C1 segment of cervical spinal cord (tissue), 14 donors: ENCODE data around the gene TENM3.

ENCODE experiments used
- DNase-seq, 14 donors: peaks; one replicate each; lab custom pipeline; 2025; lab: John Stamatoyannopoulos, UW

TENM3 gene

DNA sequence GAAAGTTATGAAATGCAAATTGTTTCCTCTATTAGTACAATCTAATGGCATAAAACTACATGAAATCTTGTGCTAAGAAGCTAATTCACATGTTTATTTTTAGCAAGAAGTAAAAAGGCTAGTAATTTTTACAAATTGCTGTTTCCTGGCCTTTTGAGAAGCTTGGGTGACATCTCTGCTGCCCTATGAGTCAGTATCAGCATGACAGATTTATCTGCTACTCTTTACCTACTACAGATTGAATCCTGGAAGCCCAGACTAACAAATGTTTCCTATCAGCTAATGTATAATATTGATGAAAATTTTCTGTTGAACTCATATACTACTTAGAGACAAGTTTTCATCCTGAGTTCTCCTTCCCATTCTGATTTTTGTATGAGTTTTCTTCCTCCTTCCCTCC is 441.6 kb downstream of the TENM3 start:
- no peak for DNase-seq

DNA sequence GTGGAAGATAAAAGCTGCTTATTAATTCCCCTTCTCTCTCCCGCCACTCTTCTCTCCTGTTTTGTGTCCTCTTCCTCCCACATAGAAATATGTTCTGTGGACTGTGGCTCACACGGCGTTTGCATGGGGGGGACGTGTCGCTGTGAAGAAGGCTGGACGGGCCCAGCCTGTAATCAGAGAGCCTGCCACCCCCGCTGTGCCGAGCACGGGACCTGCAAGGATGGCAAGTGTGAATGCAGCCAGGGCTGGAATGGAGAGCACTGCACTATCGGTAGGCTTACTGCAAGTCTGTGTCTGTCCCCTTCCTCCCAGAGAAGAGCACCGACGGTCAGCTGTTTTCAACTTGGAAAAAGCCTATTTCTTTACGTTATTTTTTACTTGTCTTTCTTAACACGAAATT is 444.9 kb downstream of the TENM3 start:
- no peak for DNase-seq

DNA sequence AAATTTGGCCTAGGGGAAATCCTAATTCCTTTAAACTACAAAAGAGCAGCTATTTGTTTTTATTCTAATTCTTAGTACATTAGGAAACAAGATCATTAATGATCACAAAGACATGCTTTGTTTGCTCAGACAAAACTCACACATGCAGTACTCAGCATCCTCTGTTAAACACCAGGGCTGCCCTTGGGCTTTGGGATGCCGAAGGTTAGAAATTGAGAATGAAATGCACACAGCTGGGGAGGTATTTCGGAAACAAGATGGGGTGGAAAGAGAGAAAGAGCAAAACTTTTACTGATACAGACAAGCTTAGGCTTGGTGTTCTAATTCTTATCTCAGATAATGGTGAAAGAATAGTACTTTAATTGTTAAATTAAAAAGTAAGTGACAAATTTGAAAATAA is 451.3 kb downstream of the TENM3 start:
- DNase-seq, result no peak

DNA sequence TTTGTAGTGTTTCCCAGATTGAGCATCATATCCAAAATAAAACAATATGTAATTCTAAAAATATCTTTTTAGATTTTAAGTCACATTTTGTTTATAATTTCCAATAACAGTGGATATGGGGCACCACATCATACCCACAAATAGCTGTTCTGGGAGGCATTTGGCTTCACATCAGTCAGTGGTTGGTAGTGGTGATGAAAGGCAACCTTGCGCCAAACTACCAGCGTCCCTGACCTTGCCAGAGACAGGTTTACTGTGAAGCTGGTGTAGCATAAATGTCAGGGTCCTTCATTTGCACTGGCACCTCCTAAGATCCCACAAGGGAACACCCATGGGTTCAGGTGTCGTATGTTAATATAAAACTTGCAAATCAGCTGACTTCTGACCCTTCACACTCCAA is 451.8 kb downstream of the TENM3 start:
- no peak for DNase-seq

DNA sequence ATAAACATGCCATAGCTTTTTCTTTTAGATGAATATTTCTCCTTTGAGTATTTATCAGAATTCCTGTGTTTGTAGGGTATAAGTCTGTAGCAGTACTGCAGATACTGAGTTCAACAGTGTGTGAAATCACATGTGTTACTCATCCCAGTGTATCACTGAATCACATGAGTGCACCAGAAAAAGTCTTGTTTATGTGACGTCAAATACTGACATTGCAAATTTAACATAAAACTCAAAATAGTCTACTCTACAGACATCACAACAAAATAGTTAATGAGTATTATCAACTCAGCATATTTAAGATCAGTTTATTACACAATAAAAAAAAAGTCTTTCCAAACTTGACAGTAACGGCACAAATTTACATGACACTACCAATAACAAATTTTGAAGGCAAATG is 452.6 kb downstream of the TENM3 start:
- no peak for DNase-seq

DNA sequence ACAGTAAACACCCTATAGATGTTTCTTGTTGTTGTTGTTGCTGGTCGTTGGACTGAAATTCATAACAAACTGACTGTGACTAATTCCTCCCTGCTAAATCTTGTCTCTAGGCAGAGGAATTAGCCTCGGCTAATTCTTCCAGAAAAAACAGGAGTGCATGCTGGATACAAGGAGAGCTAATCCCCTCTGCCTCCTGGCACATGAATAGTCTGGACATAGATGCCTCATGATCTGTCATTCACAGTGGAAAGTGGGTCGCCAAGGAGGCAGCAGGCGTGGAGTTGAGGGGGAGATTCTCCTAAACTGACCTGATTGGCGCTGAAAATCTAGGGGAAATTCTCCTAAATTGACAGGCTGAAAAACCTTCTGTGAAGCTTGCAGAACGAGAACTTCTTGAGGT is 453.9 kb downstream of the TENM3 start:
- no peak for DNase-seq

DNA sequence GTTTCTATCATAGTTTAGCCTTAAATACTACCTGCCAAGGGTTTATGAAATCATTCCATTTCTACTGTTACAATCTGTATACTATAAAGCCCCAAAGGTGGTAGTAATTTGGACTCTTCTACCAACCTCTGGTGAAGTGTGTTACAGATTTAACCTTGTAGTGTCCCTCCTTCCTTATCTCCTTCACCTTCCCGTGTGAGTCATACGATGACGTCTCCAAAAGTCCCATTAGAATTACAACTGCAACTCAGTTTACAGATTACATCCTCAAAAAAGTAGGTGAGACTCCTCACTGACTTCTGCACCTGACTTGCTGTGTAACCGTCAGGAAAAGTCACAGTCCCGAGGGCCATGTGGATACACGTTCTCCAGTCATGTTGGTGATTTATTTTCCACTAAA is 455.0 kb downstream of the TENM3 start:
- DNase-seq, result no peak

DNA sequence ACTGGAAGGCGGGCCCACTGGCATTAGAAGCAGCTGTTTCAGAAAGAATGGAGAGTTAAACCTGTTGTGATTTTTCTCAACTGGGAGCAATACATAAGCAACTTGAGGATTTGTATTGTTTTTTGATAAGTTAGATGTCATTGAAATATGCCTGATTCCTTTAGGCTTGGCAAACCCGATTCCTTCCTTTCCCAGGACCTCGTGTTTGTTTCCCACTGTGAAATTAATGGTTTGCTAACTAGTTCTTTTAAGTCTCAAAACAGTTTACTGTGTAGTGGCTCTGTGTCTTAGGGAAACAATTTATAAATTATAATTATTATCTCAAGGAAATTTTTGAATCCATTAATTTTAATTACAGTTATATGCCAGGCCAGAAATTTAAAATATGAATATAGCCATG is 456.0 kb downstream of the TENM3 start:
- no peak for DNase-seq

DNA sequence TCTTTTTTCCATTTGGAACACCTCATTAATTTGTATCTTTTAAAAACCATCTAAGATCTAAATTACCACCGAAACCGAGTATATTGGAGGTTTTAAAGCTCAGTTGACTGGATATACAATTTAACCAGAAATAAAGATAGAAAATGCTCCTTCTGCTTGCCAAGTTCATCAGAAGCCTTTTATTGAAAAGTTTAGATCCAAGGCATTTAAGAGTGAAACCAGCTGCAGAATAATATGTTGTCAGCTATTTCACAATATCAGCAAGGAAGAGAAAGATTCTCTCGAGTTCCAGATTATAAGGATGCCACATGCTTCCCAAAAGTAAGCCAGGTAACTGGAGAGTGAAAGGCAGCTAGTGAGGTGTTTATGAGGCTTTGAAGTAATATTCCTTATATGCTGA is 456.6 kb downstream of the TENM3 start:
- no peak for DNase-seq

DNA sequence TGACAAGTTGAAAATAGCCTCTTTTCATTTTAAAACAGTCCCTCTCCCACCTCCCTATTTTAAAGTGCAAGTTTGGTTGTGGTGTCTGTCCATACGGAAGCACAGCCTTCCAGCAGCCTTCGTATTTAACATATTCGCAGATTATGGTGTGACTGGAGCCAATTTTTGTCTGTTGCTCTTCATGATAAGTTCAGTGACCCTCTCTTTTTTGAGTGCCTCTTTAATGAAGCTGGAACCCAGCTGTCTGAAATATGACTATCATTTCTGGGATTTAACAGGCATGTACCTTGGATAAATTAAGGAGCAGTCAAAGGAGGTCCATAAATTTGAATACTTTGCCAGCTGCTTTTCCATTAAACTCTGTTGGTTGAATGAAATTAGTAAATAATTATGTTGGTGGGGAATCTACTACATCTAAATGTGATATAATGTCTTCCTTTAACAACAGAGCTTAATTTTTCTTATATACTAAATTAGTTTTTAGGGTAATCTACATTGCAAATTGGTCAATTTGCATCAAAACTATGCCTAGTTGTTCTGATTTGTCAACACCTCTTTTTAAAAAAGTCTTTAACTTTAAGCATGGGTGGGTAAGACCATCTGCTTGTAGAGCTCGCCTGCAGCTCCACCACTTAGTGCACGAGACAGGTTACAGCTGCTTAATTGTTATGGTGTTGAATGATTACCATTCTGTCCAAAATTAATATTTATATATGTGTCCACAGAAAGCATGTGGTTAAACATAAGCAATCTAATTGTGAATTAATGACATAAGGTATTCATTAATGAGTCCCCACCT is 457.4 kb downstream of the TENM3 start:
- DNase-seq, result no peak

DNA sequence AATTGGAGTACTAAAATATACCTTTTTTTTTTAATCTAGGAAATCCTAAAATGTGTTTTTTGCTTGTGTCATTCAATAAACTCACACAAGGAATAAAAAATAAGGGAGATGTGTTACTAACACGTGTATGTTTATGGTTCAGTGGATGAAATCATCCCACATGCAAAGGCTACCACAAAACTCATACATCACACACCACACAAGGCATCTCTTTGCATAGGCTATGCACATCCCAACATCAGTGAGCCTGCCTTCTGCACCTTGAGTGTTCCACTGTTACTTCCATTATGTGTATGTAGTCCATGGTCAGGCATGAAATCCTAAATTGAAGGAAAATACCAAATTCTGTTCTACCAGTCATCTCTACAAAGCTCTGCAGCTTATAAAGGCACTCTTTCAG is 460.9 kb downstream of the TENM3 start:
- no peak for DNase-seq

DNA sequence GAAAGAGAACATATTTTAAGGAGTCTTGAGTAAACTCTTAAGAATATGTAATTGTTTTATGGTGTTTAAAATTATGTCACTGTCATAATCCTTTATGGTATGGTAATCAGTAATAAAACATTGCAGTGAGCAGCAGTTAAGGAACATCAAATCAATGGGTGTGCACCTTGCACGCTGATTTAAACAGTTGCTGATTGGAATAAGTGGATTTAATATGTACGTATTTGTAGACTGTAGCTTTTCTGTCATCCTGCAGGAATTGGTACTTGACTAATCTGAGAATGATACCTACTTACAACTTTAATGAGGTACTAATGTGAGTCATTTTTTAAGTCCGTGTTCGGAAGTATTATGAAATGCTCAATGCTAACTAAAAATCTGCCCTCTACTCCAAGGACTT is 461.7 kb downstream of the TENM3 start:
- no peak for DNase-seq

DNA sequence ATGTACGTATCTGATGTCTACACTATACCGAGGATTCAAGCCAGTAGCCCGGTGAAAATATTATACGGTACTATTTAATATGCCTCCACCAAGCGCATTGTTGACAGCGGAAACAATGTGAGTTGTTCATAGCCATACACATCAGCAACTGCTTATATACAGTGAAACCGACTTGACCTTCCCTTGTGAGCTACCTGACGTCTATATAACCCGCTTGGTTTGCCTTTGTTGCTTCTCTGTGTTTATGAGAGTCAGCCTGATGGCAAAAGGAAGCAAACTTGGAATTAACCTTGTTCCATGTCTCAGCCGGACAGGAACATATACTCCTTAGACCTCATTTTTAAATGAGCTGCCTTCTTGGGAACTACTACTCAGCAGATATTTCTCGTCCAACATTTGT is 462.2 kb downstream of the TENM3 start:
- DNase-seq, result no peak

DNA sequence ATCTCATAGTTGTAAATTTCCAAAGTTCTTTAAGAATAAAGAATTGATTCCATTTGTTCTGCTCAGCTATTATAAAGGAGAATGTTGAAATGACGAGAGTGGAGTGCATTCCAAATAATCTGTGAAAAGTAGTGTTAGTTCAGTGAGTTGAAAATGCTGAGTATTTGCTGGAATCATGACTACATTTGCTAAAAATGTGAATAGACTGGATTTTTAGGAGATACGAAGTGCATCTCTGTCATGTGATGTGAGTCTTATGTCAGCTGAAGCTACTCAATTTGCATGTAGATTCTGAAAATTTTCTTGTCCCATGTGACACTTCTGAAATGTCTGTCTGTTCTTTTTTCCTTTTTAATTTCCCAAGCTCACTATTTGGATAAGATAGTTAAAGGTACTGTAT is 468.0 kb downstream of the TENM3 start:
- no peak for DNase-seq

DNA sequence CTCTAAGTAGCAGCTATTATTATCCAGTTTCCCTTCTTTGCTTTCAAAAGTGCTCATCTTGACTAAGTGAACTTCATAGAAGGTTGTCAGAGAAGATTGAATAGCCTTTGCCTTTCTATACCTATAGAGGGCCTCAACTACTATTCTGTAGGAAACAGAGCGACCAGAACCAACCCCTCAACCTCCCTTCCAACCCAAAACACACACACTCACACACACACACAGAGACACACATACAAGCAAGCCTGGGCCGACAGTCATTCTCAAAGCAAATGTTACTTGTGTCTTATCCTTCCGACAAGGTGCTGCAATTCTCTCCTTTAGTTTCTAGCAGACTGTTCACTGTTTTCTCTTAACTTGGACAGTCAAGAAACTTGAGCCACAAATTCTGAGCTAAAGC is 472.3 kb downstream of the TENM3 start:
- no peak for DNase-seq

DNA sequence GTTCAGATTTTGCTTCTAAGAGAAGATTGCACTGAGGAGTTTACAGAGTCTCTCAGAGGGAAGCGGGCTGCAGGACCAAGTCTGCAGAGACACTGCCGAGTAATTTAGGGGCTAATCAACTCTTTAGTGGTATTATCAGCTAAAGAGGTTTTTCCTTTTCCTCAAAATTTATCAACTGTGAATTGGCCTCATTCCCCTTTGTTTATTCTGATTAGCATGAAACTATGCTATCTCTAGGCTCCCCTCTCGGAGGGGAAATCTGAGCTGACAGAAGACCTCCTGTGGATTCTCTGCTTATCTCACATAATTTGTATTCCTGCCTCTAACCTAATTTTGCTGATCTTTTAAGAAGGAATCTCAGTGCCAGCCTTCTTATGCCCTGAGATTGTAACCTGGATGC is 473.0 kb downstream of the TENM3 start:
- DNase-seq, result no peak

DNA sequence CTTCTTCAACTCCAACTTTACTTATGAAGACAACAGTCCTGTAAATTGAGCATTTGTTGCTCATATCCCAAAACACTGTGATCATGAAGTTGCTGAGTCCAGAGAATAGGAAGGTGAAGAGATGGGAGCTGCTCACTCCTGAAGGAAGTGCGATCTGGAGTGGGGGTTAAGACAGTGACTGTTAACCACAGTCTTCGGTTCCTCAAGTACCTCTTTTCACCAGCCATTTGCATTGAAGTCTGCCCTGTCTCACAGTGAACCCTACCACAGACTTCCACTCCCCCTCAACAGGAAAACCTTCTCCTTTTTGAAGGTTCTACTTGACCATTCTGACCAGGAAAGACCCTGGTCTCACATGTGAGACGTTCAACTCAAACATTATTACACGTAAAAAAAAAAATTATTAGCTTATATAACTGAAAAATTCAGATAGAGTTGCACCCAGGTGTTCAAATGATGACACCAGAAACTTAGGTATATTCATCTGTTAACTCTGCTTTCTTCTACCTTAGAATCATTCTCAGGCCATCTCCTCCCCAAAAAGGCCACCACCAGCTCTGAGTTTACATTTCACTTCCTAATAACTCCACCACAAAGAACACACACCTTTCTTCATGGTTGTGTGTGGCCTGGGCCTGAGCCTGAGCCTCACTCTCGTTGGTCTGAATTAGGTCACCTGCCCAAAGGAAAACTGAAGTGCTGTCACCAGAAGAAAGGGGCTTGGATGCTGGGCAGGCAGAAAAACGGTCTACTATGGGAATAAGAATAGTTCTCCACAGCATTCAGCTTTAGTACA is 474.8 kb downstream of the TENM3 start:
- DNase-seq, result no peak

DNA sequence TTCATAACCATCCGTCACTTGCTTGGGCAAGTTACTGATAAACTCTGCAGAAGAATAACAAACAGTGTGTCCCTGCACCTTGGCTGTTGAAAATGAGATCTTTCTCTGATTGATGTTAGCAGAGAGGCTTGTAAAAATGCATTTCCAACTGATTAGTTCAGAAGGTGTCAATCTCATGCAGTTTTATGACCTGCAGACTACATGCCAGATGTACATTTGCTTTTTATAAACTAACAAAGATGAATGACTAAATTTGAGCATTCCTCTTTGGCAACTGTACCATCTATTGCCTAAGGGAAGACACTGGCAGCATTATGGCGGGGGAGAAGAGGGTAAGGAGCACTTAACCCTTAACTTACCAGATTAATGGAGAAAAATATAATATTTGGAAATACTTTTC is 481.2 kb downstream of the TENM3 start:
- no peak for DNase-seq

DNA sequence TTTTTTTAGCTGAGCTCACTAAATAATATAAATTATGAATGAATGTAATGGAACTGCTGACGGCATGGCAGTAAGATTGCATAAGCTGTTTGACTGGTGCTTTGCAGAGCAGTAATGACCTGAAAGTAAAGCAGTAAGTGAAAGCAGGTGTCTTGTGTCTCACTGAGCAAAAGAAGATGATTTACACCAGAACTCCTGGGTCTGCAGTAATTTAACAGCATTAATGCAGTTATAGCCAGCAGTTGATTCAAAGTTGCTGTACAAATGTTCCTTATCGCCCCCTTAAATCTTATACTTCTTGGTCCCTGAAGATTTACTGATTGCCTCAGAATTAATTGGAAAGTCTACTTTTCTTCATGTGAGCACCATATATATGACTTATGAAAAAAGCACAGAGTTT is 486.3 kb downstream of the TENM3 start:
- DNase-seq, result no peak

DNA sequence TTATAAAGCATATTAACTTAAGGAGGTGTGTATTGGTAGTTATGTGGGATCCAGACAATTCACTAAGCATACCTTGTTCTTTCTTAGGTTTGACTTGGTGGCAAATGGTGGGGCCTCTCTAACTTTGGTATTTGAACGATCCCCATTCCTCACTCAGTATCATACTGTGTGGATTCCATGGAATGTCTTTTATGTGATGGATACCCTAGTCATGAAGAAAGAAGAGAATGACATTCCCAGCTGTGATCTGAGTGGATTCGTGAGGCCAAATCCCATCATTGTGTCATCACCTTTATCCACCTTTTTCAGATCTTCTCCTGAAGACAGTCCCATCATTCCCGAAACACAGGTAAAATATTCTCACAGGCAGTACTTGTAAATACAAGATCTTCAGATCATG is 487.6 kb downstream of the TENM3 start:
- DNase-seq, result no peak

DNA sequence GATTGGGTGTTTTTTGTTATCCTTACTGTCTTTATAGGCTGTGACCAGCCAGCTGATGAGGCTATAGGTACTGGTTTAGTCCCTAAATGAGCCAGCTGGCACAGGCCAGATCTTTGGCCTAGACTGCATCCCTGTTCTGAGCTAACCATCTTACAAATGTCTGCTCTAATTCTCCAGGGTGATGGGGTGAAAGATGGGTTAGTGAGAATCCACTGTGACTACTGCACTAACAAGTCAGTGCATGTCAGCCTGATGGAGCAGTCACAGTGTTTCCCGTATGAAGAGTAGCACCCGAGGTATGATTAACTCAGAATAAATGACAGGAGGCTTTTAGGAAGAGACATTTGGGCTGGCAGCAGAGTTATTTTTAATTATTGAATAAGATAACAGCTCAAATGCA is 493.0 kb downstream of the TENM3 start:
- DNase-seq, result no peak

DNA sequence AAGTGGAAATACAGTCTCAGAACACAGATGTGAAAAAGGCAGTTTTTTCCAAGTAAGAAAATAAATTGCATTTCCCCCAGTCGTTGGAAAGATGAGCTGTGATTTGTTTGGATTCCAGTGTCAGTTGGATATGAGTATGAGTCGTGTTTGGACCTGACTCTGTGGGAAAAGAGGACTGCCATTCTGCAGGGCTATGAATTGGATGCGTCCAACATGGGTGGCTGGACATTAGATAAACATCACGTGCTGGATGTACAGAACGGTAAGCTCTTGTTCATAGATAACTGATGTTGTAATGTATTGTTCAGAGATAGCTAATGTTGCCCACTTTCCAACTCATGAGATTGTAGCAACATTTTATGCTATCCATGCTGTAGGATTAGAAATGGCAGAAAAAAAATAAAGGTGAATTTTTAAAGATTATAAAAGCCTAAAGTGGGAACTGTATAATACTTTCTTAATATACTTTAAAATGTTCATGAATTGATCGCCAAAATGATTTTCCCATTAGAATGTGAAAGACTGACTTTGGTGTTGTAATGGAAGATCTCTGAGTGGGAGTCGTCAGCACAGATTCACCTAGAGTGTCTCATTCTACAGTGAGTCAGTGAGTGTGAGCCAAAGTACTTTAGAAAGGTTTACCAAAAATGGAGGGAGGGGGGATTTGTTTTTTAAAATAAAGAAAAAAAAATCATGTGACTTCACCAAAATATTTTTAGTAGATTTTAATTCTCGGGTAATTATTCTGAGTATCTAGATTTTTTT is 495.3 kb downstream of the TENM3 start:
- no peak for DNase-seq

DNA sequence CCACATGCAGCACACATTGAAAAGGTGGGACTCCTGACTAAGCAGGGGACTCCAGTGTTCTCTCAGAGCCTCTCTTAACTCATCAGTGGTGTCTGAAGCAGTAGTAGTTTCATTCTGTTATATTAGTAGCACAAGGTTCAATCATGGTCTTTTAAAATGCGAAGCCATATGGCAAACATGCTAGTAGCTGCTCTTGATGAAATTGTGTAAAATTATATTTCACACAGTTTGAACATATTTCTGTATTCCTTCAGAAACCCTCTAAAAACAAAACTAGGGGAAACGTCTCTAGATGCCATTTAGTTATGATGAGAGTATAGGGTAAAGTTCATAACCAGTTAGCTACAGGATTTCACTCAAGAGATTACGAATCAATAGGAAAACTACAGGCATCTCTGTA is 497.1 kb downstream of the TENM3 start:
- DNase-seq, result no peak
